DND-41 (cell line): ENCODE data around the gene C7.

Experiments
- ATAC-seq: fragments of 200-7000 bp; cut with Tn5 transposase; 3 replicates; pipeline ENCODE4 v1.9.1; 2021; ENCODE audit warnings: low read depth; ENCODE audit not compliant: insufficient read depth
- DNase-seq: peaks from one replicate; pipeline ENCODE4 v3.0.0-alpha.2; 2020
- H2AFZ ChIP-seq: 2 replicates; pipeline ENCODE4 v1.6.0; 2012; ENCODE audit warnings: low read depth, low read length
- H3K27ac ChIP-seq: 2 replicates; pipeline ENCODE4 v1.5.1; 2012; ENCODE audit warnings: low read length, inconsistent platforms
- H3K27me3 ChIP-seq: fragments of 200-600 bp; sonication (generic); 2 replicates; pipeline ENCODE4 v1.6.0; 2012; ENCODE audit warnings: low read length, mild to moderate bottlenecking, inconsistent platforms; ENCODE audit not compliant: insufficient read depth, poor library complexity
- H3K36me3 ChIP-seq: 2 replicates; pipeline ENCODE4 v1.5.1; 2012; ENCODE audit warnings: low read length, inconsistent platforms; ENCODE audit not compliant: insufficient read depth
- H3K4me1 ChIP-seq: 2 replicates; pipeline ENCODE4 v1.5.1; 2012; ENCODE audit warnings: mild to moderate bottlenecking, low read length; ENCODE audit not compliant: insufficient read depth
- H3K4me2 ChIP-seq: 2 replicates; pipeline ENCODE4 v1.6.0; 2012; ENCODE audit warnings: mild to moderate bottlenecking, moderate library complexity, low read length, inconsistent platforms; ENCODE audit not compliant: insufficient read depth
- H3K4me3 ChIP-seq, 2 experiments: fragments of 200-600 bp in 1 of 2; shearing (Covaris generic) in 1 of 2; 2 replicates each; pipeline ENCODE4 v1.5.1; 2012 to 2016; ENCODE audit warnings: inconsistent platforms in 2 of 2, low read length in 2 of 2, mild to moderate bottlenecking in 2 of 2, low read depth in 1 of 2, moderate library complexity in 1 of 2
- H3K79me2 ChIP-seq: 2 replicates; pipeline ENCODE4 v1.6.0; 2012; ENCODE audit warnings: low read length, inconsistent platforms; ENCODE audit not compliant: insufficient read depth
- H3K9ac ChIP-seq: 2 replicates; pipeline ENCODE4 v1.6.0; 2012; ENCODE audit warnings: low read depth, mild to moderate bottlenecking, inconsistent platforms, low read length, moderate library complexity
- H3K9me3 ChIP-seq: 2 replicates; pipeline ENCODE4 v1.5.1; 2012; ENCODE audit warnings: low read length, moderate library complexity, mild to moderate bottlenecking, inconsistent platforms; ENCODE audit not compliant: insufficient read depth, severe bottlenecking
- H4K20me1 ChIP-seq: 2 replicates; pipeline ENCODE4 v1.6.0; 2012; ENCODE audit warnings: low read length; ENCODE audit not compliant: insufficient read depth
- CTCF ChIP-seq: IDR thresholded peaks from 2 replicates; pipeline ENCODE4 v1.5.1; 2012; ENCODE audit warnings: borderline replicate concordance, low read length, moderate library complexity, mild to moderate bottlenecking; ENCODE audit not compliant: poor library complexity, severe bottlenecking; ENCODE audit errors: extremely low read depth
- EZH2 ChIP-seq: IDR thresholded peaks from 3 replicates; pipeline ENCODE4 v1.6.1; 2012; ENCODE audit warnings: borderline replicate concordance, low read depth, mild to moderate bottlenecking, moderate library complexity, low read length, inconsistent platforms; ENCODE audit not compliant: severe bottlenecking

Gene C7

GRCh38 chr5:40937075-40937474 is 27.8 kb downstream of the C7 start:
- Histone ChIP-seq H3K9ac (no peak overlapping the region), H3K4me1 (no peaks in the 10 kb centered on the region), H3K27me3 (peaks cover 3% of the 10 kb centered on the region), H3K79me2 (no peaks in the 10 kb centered on the region), H4K20me1 (no peaks in the 10 kb centered on the region), H3K36me3 (no peaks in the 10 kb centered on the region), H3K4me3 (no peak overlapping the region), H3K9me3 (no peaks in the 10 kb centered on the region), H3K27ac (no peak overlapping the region), H2AFZ (no peak overlapping the region), H3K4me2 (no peak overlapping the region)
- DNase-seq (no peak), ATAC-seq (no peak)
- no peak for TF ChIP-seq EZH2
- no peak for TF ChIP-seq CTCF

GRCh38 chr5:40939753-40940152 is 30.5 kb downstream of the C7 start:
- H3K79me2 ChIP-seq, result no peaks in the 10 kb centered on the region
- H3K36me3 ChIP-seq, result no peaks in the 10 kb centered on the region
- H2AFZ ChIP-seq, result no peak overlapping the region
- no peaks in the 10 kb centered on the region for H3K9me3 ChIP-seq
- H3K4me3 ChIP-seq, result no peak overlapping the region
- no peak for ATAC-seq
- DNase-seq, result no peak
- H3K4me2 ChIP-seq, result no peak overlapping the region
- no peak overlapping the region for H3K9ac ChIP-seq
- no peak overlapping the region for H3K27ac ChIP-seq
- no peaks in the 10 kb centered on the region for H3K4me1 ChIP-seq
- no peak for TF ChIP-seq EZH2
- TF ChIP-seq CTCF, result no peak
- H3K27me3 ChIP-seq, result peaks cover 3% of the 10 kb centered on the region
- no peaks in the 10 kb centered on the region for H4K20me1 ChIP-seq

GRCh38 chr5:40945111-40945510 is 35.8 kb downstream of the C7 start:
- Histone ChIP-seq H3K9ac (no peak overlapping the region), H3K79me2 (no peaks in the 10 kb centered on the region), H3K27me3 (peaks cover 3% of the 10 kb centered on the region), H4K20me1 (no peaks in the 10 kb centered on the region), H3K4me1 (no peaks in the 10 kb centered on the region), H3K9me3 (no peaks in the 10 kb centered on the region), H3K4me2 (no peak overlapping the region), H2AFZ (no peak overlapping the region), H3K36me3 (no peaks in the 10 kb centered on the region), H3K4me3 (no peak overlapping the region), H3K27ac (no peak overlapping the region)
- DNase-seq, result no peak
- ATAC-seq, result no peak
- no peak for TF ChIP-seq EZH2
- no peak for TF ChIP-seq CTCF

- Histone ChIP-seq H3K79me2 (no peaks in the 10 kb centered on the region), H4K20me1 (no peaks in the 10 kb centered on the region), H3K4me3 (no peak overlapping the region), H3K9ac (no peak overlapping the region), H3K4me2 (no peak overlapping the region), H3K9me3 (no peaks in the 10 kb centered on the region), H3K4me1 (no peaks in the 10 kb centered on the region), H3K27ac (no peak overlapping the region), H3K27me3 (no peaks in the 10 kb centered on the region), H3K36me3 (no peaks in the 10 kb centered on the region), H2AFZ (no peak overlapping the region)
- no peak for TF ChIP-seq CTCF
- ATAC-seq (no peak), DNase-seq (no peak)
Measured at GRCh38 chr5:40955313-40955712, 46.0 kb downstream of the C7 start.
